ENCODE data around the gene ARL6IP1. TPM values are rescaled to one million over a fixed set of nuclear protein-coding genes. Genes with fewer than 3 reads are reported as not detected.

Gene ARL6IP1
- total RNA-seq = 228 and 247 TPM in 2 replicates

DNA sequence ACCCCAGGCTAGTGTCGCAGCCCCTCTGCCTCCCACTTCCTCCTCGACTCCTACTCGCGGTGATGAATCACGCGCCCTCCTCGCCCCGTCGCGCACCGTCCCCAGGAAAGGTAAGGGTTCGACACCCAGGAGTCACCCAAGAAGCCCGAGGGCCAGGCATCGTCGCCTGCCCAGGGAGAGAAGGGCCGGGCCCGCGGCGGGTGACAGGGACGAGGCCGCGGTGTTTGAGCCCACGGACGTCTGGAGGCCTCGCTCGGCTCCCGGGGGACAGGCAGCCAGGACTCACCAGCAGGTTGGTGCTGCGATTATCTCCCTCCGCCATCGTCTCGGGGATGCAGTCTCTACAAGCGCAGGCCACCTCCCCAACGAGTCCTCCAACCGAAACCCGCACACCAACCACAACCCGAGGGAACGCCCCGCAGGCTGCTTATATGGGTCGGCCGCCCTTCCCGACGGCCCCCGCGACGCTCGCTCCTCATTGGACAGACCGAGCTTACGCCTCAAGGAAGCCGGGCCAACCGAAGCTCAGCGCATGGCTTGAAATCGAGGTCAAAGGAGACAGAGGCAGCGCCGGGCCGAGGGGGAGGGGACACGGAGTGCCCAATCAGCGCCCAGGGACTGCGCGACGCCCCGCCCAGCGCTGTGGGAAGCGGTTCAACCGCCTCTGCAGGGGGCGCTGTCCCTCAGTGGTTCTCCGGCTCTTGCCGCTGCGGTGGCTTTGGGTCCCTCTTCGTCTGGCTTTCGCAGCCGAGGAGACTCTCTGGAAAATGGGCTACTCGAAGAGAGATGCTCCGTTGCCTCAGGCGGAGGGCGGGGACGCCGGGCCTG lies at the start of gene ARL6IP1:
TSS of gene ARL6IP1 (minus strand) at position 405 of the 828 bp plus-strand sequence. CDS start at position 322, 83 bp downstream.

DNA sequence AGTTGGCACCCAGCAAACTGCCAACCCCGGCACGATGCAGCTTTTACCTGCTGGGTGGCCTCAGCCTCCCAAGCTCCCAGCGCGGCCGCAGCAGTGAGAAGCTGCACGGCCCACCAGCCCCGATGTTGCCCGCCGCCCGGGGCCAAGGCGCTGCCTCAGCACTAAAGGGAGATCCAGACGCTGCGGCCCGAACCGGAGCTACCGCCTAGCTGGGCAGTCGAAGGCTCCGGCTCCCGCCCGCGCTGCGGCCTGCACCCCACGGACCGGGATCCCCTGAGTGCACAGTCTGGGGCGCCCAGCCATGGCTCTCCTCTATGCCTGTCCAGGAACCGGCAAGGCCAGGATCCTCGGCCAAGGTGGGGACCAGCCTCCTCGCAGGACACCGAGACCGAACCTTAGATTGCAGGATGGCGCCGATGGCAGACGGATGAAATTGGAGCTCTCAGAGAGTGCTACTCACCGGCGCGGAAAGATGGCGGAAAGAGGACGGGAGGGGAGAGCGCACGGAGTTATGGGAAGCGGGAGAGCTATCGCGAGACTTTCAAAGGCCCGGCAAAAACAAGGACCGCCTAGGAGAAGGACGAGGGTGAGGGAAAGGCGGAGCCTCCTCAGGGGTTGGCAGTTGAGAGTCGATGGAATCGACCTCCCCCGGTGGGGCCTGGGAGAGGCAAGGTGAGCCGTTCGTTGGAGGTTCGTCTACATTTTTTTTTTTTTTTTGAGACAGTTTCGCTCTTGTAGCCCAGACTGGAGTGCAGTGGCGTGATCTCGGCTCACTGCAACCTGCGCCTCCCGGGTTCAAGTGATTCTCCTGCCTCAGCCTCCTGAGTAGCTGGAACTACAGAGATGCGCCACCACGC lies 11.3 kb downstream of the ARL6IP1 start, which contains the start of gene RPS15A:
TSS of gene RPS15A (minus strand) at position 485 of the 857 bp plus-strand sequence. CDS start 1,221 bp downstream, outside the sequence.

Other genes with a start within 250 kb of the ARL6IP1 start
- gene NOMO2, start 239.5 kb downstream of the ARL6IP1 start, total RNA-seq = 63.1 and 97.6 TPM in 2 replicates
- 1,946 and 2,329 TPM in 2 replicates for gene RPS15A, start 11.2 kb downstream of the ARL6IP1 start, total RNA-seq
- gene SMG1, start 124.9 kb upstream of the ARL6IP1 start, total RNA-seq = 20.1 and 21.2 TPM in 2 replicates
- 1.8 and 3.2 TPM in 2 replicates for gene TMC7, start 182.4 kb upstream of the ARL6IP1 start, total RNA-seq

Data from airway epithelial cell (primary cell).